Activated T-cell treated with anti-CD3 and anti-CD28 coated beads, Interleukin-2, amount 50 U/mL, for 4 hours (primary cell): ENCODE data around the gene FNTB. TPM values are rescaled to one million over a fixed set of nuclear protein-coding genes. Genes with fewer than 3 reads are reported as not detected.

ENCODE experiments used
- ATAC-seq, 2 donors: fragments of 200-7000 bp; cut with Tn5 transposase; one replicate each; pipeline ENCODE4 v1.10.0; 2021
- DNase-seq: peaks from one replicate; pipeline ENCODE4 v3.0.0-alpha.2; 2020
- H3K27me3 Mint-ChIP-seq: one replicate; pipeline ENCODE4 v1.8.0; 2021; ENCODE audit warnings: low read depth, mixed read lengths
- H3K36me3 Mint-ChIP-seq: one replicate; pipeline ENCODE4 v1.8.0; 2022; ENCODE audit warnings: mixed read lengths; ENCODE audit not compliant: insufficient read depth
- H3K4me1 Mint-ChIP-seq: one replicate; pipeline ENCODE4 v1.8.0; 2021; ENCODE audit warnings: low read depth, mixed read lengths
- H3K4me3 Mint-ChIP-seq: one replicate; pipeline ENCODE4 v1.8.0; 2021; ENCODE audit warnings: mild to moderate bottlenecking, moderate library complexity, mixed read lengths
- H3K9me3 Mint-ChIP-seq: one replicate; pipeline ENCODE4 v1.8.0; 2021; ENCODE audit warnings: mixed read lengths
- total RNA-seq, 3 donors: library from RNA; stranded (reverse); gene quantifications; one replicate each; pipeline ENCODE4 v1.2.1, GENCODE V29; 2021

FNTB gene
- total RNA-seq, 3 donors from 2014 or later = 9.4 to 11.7 (median 10.9) TPM

DNA sequence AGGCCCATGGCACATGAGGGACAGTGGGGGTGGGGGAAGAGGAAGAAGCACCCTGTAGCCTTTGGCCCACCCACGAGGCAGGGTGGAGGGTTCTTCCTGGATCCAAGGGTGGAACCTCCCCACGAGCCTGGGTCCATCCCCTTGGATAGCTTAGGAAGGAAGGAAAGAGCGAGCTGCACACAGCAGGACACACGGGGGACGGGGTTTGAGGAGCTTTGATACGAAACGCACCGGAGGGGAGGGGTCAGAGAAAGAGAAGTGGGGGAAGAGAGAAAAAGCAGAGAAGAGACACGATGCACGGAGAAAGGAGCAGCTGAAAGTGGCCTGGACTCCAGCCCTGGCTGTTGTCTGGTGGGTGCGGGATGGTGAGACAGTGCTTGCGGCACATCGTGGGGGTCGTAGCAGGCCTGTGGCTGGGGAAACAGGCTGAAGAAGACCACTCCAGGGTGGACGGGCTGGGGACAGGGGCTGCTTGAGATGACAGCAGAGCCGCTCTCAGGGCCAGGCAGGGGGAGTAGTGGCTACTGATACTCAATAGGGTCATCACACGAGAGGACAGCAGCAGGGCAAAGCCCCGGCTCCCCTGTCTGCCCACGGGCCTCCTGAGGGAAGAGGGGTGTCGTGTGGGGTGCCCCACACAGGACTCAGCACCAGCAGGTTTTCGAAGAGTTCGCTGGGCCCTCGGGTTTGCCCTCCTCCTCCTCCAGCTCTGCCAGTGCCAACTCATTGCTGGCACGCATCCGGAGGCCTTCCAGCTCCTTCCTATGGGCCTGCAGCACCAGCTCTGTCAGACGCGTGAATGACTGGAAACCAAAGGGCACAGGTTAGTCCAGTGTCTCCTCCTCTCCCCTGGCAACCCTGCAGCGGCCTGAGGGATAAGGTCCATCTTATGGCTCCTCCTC lies 38.7 kb upstream of the FNTB start:
- H3K9me3 Mint-ChIP-seq = no peaks in the 10 kb centered on the region
- DNase-seq = no peak
- no peak for ATAC-seq
- H3K27me3 Mint-ChIP-seq = no peaks in the 10 kb centered on the region
- peaks cover 23% of the 10 kb centered on the region for H3K4me1 Mint-ChIP-seq
- H3K36me3 Mint-ChIP-seq = peaks cover 20% of the 10 kb centered on the region
- no peak overlapping the region for H3K4me3 Mint-ChIP-seq

DNA sequence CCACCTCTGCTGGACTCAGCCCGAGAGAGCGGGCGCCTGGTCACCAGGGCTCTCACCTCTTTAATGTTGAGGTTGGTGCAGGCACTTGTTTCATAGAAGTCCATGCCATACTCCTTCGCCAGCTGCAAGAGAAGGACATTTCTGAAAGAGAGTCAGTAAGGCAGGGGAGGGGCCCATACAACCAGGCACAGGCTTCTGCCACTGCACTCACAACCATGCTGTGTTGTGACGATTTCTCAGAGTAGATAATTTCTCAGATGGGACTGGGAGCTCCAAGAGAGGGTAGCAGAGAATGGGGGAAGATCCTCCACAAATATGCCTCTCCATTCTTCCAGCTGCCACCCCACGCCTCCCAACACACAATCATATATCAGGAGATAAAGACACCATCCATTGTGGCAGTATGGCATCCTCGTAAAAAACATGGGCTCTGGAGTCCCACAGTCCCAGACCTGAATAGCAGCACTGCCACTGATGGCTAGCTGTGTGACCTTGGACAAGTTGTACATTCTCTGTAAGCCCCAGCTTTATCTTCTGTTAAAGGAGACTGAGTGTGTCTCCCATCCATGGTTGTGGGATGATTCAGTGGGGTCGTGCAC lies 38.0 kb upstream of the FNTB start:
- ATAC-seq (no peak), DNase-seq (no peak)
- Mint-ChIP-seq H3K36me3 (peaks cover 20% of the 10 kb centered on the region), H3K4me3 (no peak overlapping the region), H3K27me3 (no peaks in the 10 kb centered on the region), H3K9me3 (no peaks in the 10 kb centered on the region), H3K4me1 (peaks cover 16% of the 10 kb centered on the region)

DNA sequence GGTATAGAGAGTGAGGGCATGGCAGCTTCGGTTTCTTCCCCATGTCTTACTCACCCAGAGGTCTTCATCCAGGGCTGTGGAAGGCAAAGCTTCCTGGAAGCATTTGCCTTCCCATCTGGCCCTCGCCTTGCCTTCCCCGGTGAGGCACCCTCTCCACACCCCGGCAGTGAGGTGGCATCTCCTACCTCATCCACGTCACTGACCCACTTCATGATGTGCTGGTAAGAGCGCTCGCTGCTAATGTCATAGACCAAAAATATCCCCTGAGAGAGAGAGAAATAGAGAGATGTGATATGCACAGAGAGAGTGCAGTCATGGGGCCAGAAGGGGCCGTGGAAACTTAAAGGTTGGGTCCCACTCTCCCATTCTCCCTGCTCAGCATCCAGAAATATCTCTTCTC lies 35.8 kb upstream of the FNTB start:
- Mint-ChIP-seq H3K9me3 (no peaks in the 10 kb centered on the region), H3K4me3 (no peak overlapping the region), H3K4me1 (peaks cover 6% of the 10 kb centered on the region), H3K27me3 (no peaks in the 10 kb centered on the region), H3K36me3 (peaks cover 9% of the 10 kb centered on the region)
- ATAC-seq (no peak), DNase-seq (no peak)

DNA sequence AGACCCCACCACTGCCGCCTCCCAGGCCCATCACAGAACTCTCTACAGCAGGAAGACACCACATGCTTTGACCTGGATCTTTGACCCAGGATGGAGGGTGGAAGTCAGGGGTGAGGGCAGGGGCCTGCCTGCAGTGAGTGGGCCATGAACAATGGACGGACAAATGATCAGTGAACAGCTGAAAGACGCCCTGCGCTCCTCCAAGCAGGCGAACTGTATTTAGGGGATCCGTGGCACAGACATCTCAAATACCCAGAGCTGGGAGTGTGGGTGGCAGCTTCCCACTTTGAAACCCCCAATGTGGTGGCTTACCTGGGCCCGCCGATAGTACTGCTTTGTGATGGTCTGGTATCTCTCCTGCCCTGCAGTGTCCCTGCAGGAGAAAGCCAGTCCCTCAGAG lies 35.4 kb upstream of the FNTB start:
- H3K36me3 Mint-ChIP-seq = peaks cover 9% of the 10 kb centered on the region
- ATAC-seq (no peak), DNase-seq (no peak)
- H3K4me3 Mint-ChIP-seq = no peak overlapping the region
- H3K27me3 Mint-ChIP-seq = no peaks in the 10 kb centered on the region
- H3K4me1 Mint-ChIP-seq = peaks cover 6% of the 10 kb centered on the region
- no peaks in the 10 kb centered on the region for H3K9me3 Mint-ChIP-seq

DNA sequence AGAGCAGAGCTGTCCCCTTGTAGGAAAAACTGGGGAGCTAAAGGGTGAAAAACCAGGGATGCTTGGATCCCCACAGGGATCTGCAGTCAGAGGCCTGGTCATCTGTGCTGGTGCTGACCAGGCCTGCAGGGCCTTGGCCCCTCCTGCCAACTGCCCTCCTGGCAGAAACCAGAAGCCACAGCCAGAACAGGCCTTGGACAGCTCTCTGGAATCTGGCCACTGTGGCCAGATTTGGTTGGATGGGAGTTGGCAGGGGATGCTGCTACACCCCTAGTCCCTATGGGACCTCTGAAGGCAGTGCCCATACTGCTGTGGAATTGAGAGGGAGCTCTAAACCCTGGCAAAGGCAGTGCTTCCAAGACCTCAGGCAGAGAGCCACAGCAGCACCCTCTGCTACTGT lies 35.0 kb upstream of the FNTB start:
- DNase-seq (no peak), ATAC-seq (no peak)
- no peaks in the 10 kb centered on the region for H3K27me3 Mint-ChIP-seq
- H3K9me3 Mint-ChIP-seq = no peaks in the 10 kb centered on the region
- H3K4me1 Mint-ChIP-seq = peaks cover 2% of the 10 kb centered on the region
- peaks cover 9% of the 10 kb centered on the region for H3K36me3 Mint-ChIP-seq
- H3K4me3 Mint-ChIP-seq = no peak overlapping the region

DNA sequence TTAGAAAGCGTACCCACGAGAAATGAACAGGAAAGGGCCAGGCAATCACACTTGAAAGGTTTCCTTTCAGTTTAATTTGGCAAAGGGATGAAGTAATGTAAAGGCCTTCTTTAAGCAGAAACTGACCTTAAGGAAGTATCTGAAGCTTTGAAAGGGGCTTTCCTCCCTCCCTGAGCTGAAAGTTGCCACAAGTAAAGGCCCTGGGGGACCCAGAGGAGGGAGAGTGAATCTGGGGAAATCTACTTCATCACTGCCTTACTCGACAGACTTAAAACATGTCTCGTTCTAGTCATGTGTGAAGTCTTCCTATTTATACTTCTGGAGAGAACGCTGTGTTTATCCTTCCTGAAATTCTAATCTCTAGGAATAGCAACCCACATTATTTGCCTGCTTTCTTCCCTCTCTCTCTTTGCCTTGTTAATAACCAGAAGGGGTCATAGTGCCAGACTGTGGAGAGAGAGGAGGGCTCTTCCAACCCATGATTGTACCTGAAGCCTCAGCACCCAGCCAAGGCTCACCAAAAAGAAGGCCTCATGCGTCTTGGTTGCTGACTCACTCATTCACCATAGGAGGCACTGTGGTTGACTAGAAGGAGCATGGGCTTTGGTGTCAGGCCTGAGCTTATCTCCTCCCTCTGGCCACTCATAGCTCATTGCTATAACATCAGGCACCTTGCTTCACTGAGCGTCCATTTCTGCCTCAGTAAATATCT lies 33.9 kb upstream of the FNTB start:
- Mint-ChIP-seq H3K4me1 (peaks cover 2% of the 10 kb centered on the region), H3K36me3 (peaks cover 9% of the 10 kb centered on the region), H3K4me3 (no peak overlapping the region), H3K9me3 (no peaks in the 10 kb centered on the region), H3K27me3 (no peaks in the 10 kb centered on the region)
- peak; percentile 46 to 58 for ATAC-seq
- no peak for DNase-seq

DNA sequence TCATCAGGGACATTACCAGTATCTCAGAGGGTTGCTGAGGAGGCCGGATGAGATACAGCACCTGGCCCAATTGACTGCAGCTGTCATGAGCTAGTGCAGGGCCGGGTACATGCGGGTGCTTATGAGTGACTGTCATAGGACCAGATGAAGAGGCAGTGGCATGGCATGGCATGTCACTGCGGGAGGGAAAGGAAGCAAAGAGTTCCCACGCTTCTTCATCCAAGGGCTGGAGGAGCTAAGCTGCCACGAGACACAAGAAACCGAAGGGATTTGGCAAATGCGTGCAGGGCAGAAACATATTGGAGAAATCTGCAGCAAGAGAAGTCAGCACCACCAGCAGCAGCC lies 33.4 kb upstream of the FNTB start:
- no peaks in the 10 kb centered on the region for H3K27me3 Mint-ChIP-seq
- peaks cover 2% of the 10 kb centered on the region for H3K4me1 Mint-ChIP-seq
- ATAC-seq = no peak
- no peaks in the 10 kb centered on the region for H3K9me3 Mint-ChIP-seq
- H3K36me3 Mint-ChIP-seq = peaks cover 9% of the 10 kb centered on the region
- no peak for DNase-seq
- H3K4me3 Mint-ChIP-seq = no peak overlapping the region

DNA sequence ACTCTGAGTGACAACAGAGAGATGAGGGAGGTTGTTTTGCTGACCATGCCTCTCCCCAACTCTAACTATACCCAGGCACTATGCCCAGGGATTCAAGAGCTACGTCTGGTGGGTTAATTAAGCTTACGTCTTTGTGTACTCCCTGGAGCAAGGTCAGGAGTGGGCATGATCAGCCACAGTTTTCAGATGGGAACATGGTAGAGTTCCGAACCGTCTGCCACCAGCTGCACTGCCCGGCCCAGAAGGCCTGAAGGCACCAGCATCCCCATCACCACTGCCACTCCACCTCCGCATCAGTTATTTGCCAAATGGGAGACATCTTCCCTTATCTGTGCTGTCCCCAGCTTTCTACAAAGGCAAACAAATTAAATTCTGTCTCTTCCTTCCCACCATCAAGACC lies 33.0 kb upstream of the FNTB start:
- Mint-ChIP-seq H3K36me3 (peaks cover 9% of the 10 kb centered on the region), H3K9me3 (no peaks in the 10 kb centered on the region), H3K4me1 (peaks cover 2% of the 10 kb centered on the region), H3K4me3 (no peak overlapping the region), H3K27me3 (no peaks in the 10 kb centered on the region)
- DNase-seq (no peak), ATAC-seq (no peak)

DNA sequence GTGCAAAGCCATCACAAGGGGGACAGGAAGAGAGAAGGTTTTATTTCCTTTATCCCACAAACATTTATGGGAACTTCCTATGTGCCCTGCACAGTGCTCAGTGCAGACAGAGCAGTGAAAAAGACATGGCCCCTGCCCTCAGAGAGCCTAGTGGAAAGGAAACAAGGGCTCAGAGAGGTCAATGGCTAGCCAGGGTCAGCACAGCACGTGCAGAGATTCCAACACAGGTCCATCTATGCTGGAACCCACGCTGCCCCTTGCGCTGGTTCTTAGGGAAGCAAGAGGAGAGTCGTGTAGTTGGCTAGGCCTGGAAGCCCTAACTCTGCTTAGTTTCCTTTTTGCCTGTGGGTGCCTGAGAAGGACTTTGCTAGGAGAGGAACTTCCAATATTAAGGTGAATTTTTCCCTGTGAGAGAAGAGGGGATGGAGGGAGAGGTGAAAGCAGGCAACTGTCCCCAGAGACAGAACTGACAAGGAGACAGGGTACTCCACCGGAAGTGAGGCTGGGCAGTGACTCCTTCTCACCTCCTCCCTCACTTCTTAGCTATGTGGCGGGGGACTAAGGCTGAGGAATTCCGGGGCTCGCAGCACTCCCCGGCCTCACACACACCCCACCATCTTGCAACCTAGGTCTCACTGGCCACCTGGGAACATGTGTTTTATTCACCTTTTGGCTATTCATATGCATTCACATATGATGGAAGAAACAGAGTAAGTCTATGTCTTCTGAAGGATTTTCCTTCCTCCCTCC lies 32.0 kb upstream of the FNTB start:
- DNase-seq (no peak), ATAC-seq (no peak)
- H3K27me3 Mint-ChIP-seq = no peaks in the 10 kb centered on the region
- no peak overlapping the region for H3K4me3 Mint-ChIP-seq
- peaks cover 2% of the 10 kb centered on the region for H3K4me1 Mint-ChIP-seq
- H3K9me3 Mint-ChIP-seq = no peaks in the 10 kb centered on the region
- H3K36me3 Mint-ChIP-seq = peaks cover 9% of the 10 kb centered on the region

DNA sequence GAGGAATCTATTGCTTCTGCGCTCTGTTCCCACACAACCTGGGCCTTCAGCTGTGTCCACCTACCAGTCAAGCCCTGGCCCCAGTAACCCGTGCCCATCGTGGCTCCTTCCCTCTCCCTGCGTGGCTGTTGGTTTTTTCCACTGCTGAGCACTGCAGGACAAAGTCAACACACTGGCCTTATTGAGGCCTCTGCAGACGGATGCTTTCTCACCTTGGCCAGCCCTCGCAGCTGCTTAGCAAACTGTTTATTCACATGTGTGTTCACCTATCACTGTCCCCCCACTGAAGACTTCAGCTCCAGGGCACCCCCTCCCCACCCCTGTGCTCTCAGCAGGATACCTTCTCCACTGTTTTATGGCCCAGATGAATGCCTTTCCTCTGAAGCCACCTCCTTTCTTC lies 31.4 kb upstream of the FNTB start:
- no peaks in the 10 kb centered on the region for H3K27me3 Mint-ChIP-seq
- DNase-seq (no peak), ATAC-seq (no peak)
- peaks cover 7% of the 10 kb centered on the region for H3K36me3 Mint-ChIP-seq
- peaks cover 2% of the 10 kb centered on the region for H3K4me1 Mint-ChIP-seq
- H3K9me3 Mint-ChIP-seq = no peaks in the 10 kb centered on the region
- no peak overlapping the region for H3K4me3 Mint-ChIP-seq

DNA sequence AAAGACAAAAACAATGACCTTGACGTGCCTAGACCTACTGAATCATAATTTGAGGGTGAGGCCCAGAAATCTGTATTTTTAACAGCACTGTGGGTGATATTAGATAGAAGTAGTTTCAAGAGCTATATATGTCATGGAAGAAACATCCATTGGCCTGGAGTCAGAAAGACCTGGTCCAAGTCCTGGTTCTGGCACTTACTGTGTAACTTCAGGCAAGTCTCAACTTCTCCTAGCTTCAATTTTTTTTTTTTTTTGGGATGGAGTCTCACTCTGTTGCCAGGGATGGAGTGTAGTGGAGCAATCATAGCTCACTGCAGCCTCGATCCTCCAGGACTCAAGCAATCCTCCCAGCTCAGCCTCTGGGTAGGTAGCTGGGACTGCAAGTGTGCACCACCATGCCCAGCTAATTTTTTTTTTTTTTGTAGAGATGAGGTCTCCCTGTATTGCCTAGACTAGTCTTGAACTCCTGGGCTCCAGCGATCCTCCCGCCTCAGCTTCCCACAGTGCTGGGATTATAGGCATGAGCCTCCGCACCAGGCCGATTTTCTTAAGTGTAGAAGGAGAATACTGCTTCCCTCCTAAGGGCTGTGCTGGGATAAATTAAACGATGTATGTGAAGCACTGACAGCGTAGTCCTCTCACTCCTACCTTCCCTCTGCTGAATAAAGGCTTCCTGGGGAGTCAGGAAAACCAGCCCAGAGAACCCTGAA lies 29.8 kb upstream of the FNTB start:
- H3K4me3 Mint-ChIP-seq = no peak overlapping the region
- H3K4me1 Mint-ChIP-seq = peaks cover 2% of the 10 kb centered on the region
- H3K36me3 Mint-ChIP-seq = peaks cover 2% of the 10 kb centered on the region
- H3K9me3 Mint-ChIP-seq = no peaks in the 10 kb centered on the region
- no peak for ATAC-seq
- no peak for DNase-seq
- no peaks in the 10 kb centered on the region for H3K27me3 Mint-ChIP-seq

DNA sequence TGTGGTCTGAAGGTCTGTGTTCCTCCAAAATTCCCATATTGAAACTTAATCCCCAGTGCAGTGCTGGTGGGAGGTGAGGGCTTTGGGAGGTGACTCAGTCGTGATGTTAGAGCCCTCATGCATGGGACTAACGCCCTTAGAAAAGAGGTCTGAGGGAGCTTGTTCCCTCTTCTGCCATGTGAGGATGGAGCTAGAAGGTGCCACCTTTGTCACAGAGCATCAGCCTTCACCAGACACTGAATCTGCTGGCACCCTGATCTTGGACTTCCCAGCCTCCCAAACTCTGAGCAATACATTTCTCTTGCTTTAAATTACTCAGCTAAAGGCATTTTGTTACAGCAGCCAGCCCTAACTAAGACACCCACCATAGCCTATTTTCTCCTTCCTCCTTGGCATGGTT lies 28.5 kb upstream of the FNTB start:
- ATAC-seq (no peak), DNase-seq (no peak)
- H3K9me3 Mint-ChIP-seq = no peaks in the 10 kb centered on the region
- no peaks in the 10 kb centered on the region for H3K27me3 Mint-ChIP-seq
- H3K4me1 Mint-ChIP-seq = no peaks in the 10 kb centered on the region
- peaks cover 2% of the 10 kb centered on the region for H3K36me3 Mint-ChIP-seq
- no peak overlapping the region for H3K4me3 Mint-ChIP-seq

DNA sequence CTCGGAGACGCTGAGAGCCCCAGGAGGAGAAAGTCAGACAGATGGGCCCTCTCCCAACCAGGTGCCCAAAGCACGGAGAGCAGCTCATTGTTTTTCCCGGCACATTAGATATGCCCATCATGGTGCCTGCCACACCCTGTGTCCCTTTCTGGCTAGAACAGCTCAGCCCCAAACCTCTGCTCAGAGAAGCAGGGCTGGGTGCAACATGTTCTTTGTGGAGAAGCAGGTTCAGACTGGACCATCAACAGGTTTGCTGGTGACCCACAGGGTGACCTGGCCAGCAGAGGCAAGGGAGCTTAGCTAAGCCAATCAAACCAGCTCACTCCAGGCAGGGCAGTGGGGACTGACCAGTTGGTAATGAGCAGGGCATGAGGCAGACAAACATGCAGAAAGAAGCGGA lies 28.0 kb upstream of the FNTB start:
- H3K27me3 Mint-ChIP-seq = no peaks in the 10 kb centered on the region
- no peaks in the 10 kb centered on the region for H3K9me3 Mint-ChIP-seq
- DNase-seq = no peak

DNA sequence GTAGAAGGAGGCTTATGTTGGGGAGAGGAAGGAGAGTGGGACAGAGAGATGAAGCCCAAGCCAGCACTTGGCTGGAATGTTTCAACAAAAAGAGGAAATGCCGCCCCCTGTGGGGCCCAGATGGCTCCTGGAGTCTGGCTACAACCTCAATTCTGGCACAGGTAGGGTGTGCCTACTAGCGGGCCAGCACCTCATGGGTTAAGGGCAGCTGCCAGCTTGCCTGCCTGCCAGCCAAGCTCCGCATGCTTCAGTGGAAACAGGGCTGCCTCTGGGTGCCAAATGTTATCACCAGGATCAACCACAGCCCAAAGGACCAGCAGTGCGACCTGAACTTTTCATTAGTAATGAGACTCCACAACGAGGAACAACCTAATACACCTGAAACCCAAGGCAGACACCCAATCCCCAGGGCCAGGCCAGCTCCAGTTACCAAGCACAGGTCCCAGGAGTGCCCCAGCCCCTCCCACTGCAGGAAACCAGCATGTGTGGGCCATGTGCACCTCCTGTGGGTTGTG lies 25.9 kb upstream of the FNTB start:
- Mint-ChIP-seq H3K36me3 (peaks cover 5% of the 10 kb centered on the region), H3K4me1 (peaks cover 3% of the 10 kb centered on the region), H3K9me3 (no peaks in the 10 kb centered on the region), H3K4me3 (no peak overlapping the region), H3K27me3 (no peaks in the 10 kb centered on the region)
- DNase-seq = no peak
- no peak for ATAC-seq

More for the DNA sequence above, 28.0 kb upstream of the FNTB start:
- Mint-ChIP-seq H3K36me3 (peaks cover 3% of the 10 kb centered on the region), H3K4me1 (peaks cover under 1% of the 10 kb centered on the region), H3K4me3 (no peak overlapping the region)
- ATAC-seq = no peak
